HG02588 (cell line): ENCODE data around the gene RPL29.

Source experiments
- ATAC-seq: cut with Tn5 transposase; IDR thresholded peaks from one replicate; pipeline ENCODE4 v1.9.1; 2021; ENCODE audit warnings: mild to moderate bottlenecking, moderate library complexity; ENCODE audit not compliant: unreplicated experiment

The RPL29 gene

DNA sequence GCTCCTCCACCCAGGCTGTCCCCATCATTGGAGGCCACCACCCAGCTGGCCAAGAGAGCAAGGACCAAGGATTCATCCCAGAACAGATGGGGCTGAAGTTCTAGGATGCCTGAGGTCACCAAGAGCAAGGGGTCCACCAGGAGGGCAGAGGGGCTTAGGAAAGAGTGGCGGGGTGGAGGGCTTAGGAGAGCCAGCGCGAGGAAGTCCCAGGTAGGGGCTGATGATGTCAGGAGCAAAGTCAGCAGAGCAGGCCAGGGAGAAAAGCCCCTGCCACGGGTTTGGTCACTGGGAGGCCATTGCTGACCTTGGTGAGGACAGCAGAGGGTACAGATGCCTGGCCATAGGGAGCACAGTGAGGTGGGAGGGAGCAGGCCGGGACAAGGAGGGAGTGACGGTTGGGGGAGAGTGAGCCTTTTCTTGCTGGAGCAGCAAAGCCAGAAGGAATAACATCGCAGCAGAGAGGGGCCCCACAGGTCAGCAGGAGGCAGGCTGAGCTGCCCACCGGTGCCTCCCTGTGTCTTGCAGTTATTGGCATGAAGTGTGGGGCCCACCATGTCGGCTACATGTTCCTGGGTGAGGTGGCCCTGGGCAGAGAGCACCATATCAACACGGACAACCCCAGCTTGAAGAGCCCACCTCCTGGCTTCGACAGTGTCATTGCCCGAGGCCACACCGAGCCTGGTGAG, 48.3 kb downstream of the RPL29 start:
- ATAC-seq: no peak

DNA sequence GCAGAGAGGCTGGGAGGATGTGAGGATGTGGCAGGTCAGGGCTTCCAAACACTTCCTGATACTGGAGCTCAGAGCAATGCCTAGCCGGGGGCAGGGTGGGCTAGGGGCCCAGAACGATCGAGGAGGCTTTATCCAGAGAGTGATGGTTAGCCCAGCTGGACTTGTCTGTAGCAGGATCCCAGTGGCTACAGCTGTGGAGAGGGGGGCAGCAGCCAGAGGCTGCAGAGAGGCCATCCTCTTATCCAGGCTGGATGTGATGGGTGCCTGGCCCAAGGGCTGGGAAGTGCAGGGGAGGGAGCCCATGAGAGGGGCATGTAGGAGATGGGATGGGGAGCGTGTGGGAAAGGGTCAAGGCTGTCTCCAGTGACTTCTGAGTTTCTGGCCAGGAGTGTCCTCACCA, 48.9 kb downstream of the RPL29 start:
- no peak for ATAC-seq

DNA sequence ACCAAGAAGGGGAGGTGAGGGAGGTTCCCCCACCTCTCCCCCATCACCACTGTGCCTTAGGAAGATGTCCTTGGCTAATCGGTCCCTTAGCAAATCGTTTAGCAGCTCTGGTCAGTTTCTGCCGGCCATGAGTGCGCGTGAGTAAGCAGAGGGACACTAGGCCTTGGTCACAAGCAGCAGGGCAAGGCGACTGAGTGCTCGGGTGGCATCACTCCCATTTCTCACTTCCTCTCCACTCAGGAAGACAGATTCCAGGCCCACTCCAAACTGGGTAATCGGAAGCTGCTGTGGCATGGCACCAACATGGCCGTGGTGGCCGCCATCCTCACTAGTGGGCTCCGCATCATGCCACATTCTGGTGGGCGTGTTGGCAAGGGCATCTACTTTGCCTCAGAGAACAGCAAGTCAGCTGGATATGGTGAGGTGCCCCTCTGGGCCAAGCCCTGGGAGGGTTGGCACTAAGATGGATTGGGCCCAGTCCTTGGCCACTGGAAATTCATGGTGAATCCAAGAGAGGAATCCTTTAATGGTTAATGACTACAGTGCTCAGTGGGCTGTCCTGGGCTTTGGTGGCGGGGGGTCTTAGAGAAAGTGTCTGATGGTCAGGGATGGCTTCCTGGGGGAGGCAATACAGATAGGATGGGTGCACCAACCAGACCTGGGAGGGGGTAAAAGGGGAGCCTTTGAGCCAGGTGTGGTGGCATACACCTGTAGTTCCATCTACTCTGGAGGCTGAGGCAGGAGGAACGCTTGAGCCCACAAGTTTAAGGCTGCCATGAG, 49.6 kb downstream of the RPL29 start:
- no peak for ATAC-seq

DNA sequence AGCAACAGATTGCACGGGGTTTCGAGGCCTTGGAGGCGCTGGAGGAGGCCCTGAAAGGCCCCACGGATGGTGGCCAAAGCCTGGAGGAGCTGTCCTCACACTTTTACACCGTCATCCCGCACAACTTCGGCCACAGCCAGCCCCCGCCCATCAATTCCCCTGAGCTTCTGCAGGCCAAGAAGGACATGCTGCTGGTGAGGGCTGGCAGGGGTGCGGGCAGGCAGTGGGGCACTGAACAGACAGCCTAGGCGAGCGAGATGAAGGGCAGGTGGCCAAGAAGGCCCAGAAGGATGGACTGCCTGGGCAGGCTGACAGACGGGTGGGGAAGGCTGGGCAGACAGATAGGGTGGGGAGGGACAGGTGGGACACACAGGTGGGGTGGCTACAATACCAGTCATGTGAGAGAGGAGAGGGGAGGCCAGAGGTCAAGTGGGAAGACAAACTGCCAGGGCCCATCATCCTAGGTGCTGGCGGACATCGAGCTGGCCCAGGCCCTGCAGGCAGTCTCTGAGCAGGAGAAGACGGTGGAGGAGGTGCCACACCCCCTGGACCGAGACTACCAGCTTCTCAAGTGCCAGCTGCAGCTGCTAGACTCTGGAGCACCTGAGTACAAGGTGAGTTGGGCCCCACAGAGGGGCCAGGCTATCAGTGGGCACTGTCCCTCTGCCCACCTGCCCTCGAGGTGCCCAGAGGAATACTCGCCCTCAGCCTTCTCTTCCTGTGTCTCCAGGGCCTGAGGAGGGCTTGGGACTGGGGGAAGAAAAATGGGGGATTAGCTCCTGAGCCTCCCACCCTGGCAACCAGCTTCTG, 50.5 kb downstream of the RPL29 start:
- no peak for ATAC-seq

DNA sequence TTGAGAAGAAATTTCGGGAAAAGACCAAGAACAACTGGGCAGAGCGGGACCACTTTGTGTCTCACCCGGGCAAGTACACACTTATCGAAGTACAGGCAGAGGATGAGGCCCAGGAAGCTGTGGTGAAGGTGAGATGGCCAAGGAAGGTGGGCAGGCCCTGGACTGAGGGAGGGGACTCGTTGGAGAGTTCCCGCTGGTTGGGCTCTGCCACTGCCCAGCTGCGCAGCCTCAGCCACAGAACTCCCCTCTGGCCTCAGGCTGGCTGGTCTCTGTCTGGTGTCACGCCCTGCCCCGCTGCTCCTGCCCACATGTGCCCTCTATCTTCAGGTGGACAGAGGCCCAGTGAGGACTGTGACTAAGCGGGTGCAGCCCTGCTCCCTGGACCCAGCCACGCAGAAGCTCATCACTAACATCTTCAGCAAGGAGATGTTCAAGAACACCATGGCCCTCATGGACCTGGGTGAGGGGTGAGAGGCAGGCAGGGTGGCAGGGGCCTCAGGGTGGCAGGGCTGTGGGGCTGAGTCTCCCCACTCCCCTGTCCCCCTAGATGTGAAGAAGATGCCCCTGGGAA, 51.2 kb downstream of the RPL29 start:
- no peak for ATAC-seq
